H1 (cell line): ENCODE measurements around the gene DOCK10. TPM values are rescaled to one million over a fixed set of nuclear protein-coding genes. Genes with fewer than 3 reads are reported as not detected.

Experiments
- CTCF ChIA-PET: fragments of 300-600 bp; sonication (Branson Sonifier 250); formaldehyde crosslinking; loops from one replicate; lab custom pipeline; 2021; ENCODE audit not compliant: partially characterized antibody; lab: Charles Lee
- POLR2A ChIA-PET: fragments of 300-600 bp; sonication (Branson Sonifier 250); formaldehyde crosslinking; loops from one replicate; lab custom pipeline; 2021; ENCODE audit warnings: inconsistent platforms; ENCODE audit not compliant: partially characterized antibody; lab: Charles Lee
- DNase-seq, 2 experiments: peaks; one replicate each; pipeline versions ENCODE4 v3.0.0 to v3.0.0-alpha.2; 2010 to 2022; ENCODE audit warnings: low spot score in 2 of 2, low read depth in 1 of 2, mixed read lengths in 1 of 2
- FAIRE-seq: peaks from 2 replicates; lab custom pipeline; 2011; peaks lifted over from hg19 to GRCh38; lab: Jason Lieb, UNC
- H2AFZ ChIP-seq: 2 replicates; pipeline ENCODE4 v1.8.1; 2012; ENCODE audit warnings: low read length, inconsistent platforms
- H2AK5ac ChIP-seq: 2 replicates; pipeline ENCODE4 v1.6.1; 2013; ENCODE audit warnings: low read depth, low read length
- H2BK120ac ChIP-seq: replicated peaks from 2 replicates; pipeline ENCODE3; 2013; ENCODE audit warnings: low read depth, low read length, inconsistent platforms
- H2BK12ac ChIP-seq: 2 replicates; pipeline ENCODE4 v1.6.1; 2013; ENCODE audit warnings: low read depth, low read length
- H2BK15ac ChIP-seq: 2 replicates; pipeline ENCODE4 v1.6.1; 2013; ENCODE audit warnings: low read length
- H2BK20ac ChIP-seq: 2 replicates; pipeline ENCODE4 v1.6.1; 2013; ENCODE audit warnings: low read length
- H2BK5ac ChIP-seq: 2 replicates; pipeline ENCODE4 v1.6.1; 2013; ENCODE audit warnings: low read depth, low read length
- H3K14ac ChIP-seq: 2 replicates; pipeline ENCODE4 v1.6.1; 2013; ENCODE audit warnings: inconsistent platforms; ENCODE audit not compliant: insufficient read length
- H3K18ac ChIP-seq: 2 replicates; pipeline ENCODE4 v1.6.1; 2013; ENCODE audit warnings: low read length; ENCODE audit errors: extremely low read depth
- H3K23ac ChIP-seq: 2 replicates; pipeline ENCODE4 v1.6.1; 2013; ENCODE audit warnings: inconsistent platforms; ENCODE audit not compliant: insufficient read length
- H3K23me2 ChIP-seq: 2 replicates; pipeline ENCODE4 v1.6.1; 2013; ENCODE audit warnings: low read depth, low read length
- H3K27ac ChIP-seq: 2 replicates; pipeline ENCODE4 v1.6.1; 2011; ENCODE audit warnings: low read depth, low read length, inconsistent platforms
- H3K27me3 ChIP-seq, 4 experiments: replicated peaks in 1 of 4; 1 replicate in 1 of 4; 2 replicates in 3 of 4; pipeline versions ENCODE4 v1.6.1 to v1.8.1; 2011 to 2013; ENCODE audit warnings: low read length in 3 of 4, mild to moderate bottlenecking in 3 of 4, inconsistent platforms in 2 of 4, mixed read lengths in 2 of 4, moderate library complexity in 1 of 4; ENCODE audit not compliant: control insufficient read depth in 3 of 4, insufficient read depth in 3 of 4; ENCODE audit errors: extremely low read depth in 1 of 4
- H3K36me3 ChIP-seq, 4 experiments: 2 replicates each; pipeline versions ENCODE4 v1.6.1 to v1.8.1; 2011 to 2013; ENCODE audit warnings: mild to moderate bottlenecking in 4 of 4, low read length in 3 of 4, moderate library complexity in 2 of 4, control low read depth in 1 of 4, inconsistent platforms in 1 of 4; ENCODE audit not compliant: insufficient read depth in 4 of 4, control insufficient read depth in 2 of 4
- H3K4ac ChIP-seq: replicated peaks from 2 replicates; pipeline ENCODE3; 2013; ENCODE audit warnings: low read length, low read depth, mixed read lengths, inconsistent platforms; ENCODE audit not compliant: insufficient read length
- H3K4me1 ChIP-seq, 4 experiments: replicated peaks in 1 of 4; 1 replicate in 1 of 4; 2 replicates in 3 of 4; pipeline versions ENCODE4 v1.6.1 to v1.8.1; 2011 to 2013; ENCODE audit warnings: low read length in 3 of 4, inconsistent platforms in 2 of 4, mixed read lengths in 1 of 4; ENCODE audit not compliant: insufficient read depth in 4 of 4, control insufficient read depth in 3 of 4
- H3K4me2 ChIP-seq, 2 experiments: 2 replicates each; pipeline versions ENCODE4 v1.6.1 to v1.8.1; 2011 to 2013; ENCODE audit warnings: low read depth in 2 of 2, low read length in 2 of 2, control low read depth in 1 of 2, inconsistent platforms in 1 of 2, mild to moderate bottlenecking in 1 of 2; ENCODE audit not compliant: insufficient read depth in 1 of 2
- H3K4me3 ChIP-seq, 4 experiments: fragments of 200-600, 300-600 bp in 1 of 4; sonication (generic), shearing (Covaris generic), sonication (Bioruptor Twin) in 1 of 4; 2 replicates each; pipeline versions ENCODE4 v1.5.1 to v1.8.1; 2011 to 2016; ENCODE audit warnings: low read length in 4 of 4, low read depth in 3 of 4, control low read depth in 2 of 4, inconsistent platforms in 2 of 4, mild to moderate bottlenecking in 2 of 4, mixed read lengths in 1 of 4, moderate library complexity in 1 of 4; ENCODE audit not compliant: insufficient read depth in 2 of 4; ENCODE audit errors: extremely low read depth in 1 of 4
- H3K56ac ChIP-seq: replicated peaks from 2 replicates; pipeline ENCODE3; 2013; ENCODE audit warnings: low read depth, mild to moderate bottlenecking, mixed read lengths, low read length, inconsistent platforms; ENCODE audit not compliant: insufficient read length
- H3K79me1 ChIP-seq: 2 replicates; pipeline ENCODE4 v1.6.1; 2013; ENCODE audit warnings: low read depth, low read length, control low read depth
- H3K79me2 ChIP-seq, 2 experiments: 2 replicates each; pipeline versions ENCODE4 v1.6.1 to v1.8.1; 2012 to 2013; ENCODE audit warnings: low read length in 2 of 2, mild to moderate bottlenecking in 2 of 2, inconsistent platforms in 1 of 2; ENCODE audit not compliant: insufficient read depth in 2 of 2, control insufficient read depth in 1 of 2
- H3K9ac ChIP-seq, 4 experiments: replicated peaks in 1 of 4; 1 replicate in 1 of 4; 2 replicates in 3 of 4; pipeline versions ENCODE4 v1.6.1 to v1.8.1; 2011 to 2013; ENCODE audit warnings: low read depth in 3 of 4, low read length in 3 of 4, control low read depth in 2 of 4, mild to moderate bottlenecking in 2 of 4, moderate library complexity in 2 of 4, inconsistent platforms in 1 of 4; ENCODE audit errors: extremely low read depth in 1 of 4
- H3K9me3 ChIP-seq, 2 experiments: 2 replicates each; pipeline versions ENCODE4 v1.6.1 to v1.8.1; 2012 to 2013; ENCODE audit warnings: mild to moderate bottlenecking in 2 of 2, moderate library complexity in 2 of 2, control low read depth in 1 of 2, inconsistent platforms in 1 of 2, low read depth in 1 of 2, low read length in 1 of 2, mixed read lengths in 1 of 2; ENCODE audit not compliant: insufficient read depth in 2 of 2
- H4K20me1 ChIP-seq, 2 experiments: replicated peaks in 1 of 2; 2 replicates each; pipeline versions ENCODE3 to v1.8.1; 2011 to 2013; ENCODE audit warnings: inconsistent platforms in 2 of 2, low read length in 2 of 2, mild to moderate bottlenecking in 1 of 2; ENCODE audit not compliant: insufficient read depth in 2 of 2, control insufficient read depth in 1 of 2
- H4K5ac ChIP-seq: 2 replicates; pipeline ENCODE4 v1.6.1; 2013; ENCODE audit warnings: low read length, low read depth, mixed read lengths, inconsistent platforms; ENCODE audit not compliant: insufficient read length
- H4K8ac ChIP-seq: 2 replicates; pipeline ENCODE4 v1.8.0; 2013; ENCODE audit warnings: mild to moderate bottlenecking, moderate library complexity, low read length, inconsistent platforms; ENCODE audit not compliant: insufficient read depth; ENCODE audit errors: extremely low read depth
- H4K91ac ChIP-seq: replicated peaks from 2 replicates; pipeline ENCODE3; 2013; ENCODE audit warnings: low read length, mixed read lengths, inconsistent platforms; ENCODE audit not compliant: insufficient read length
- ASH2L ChIP-seq: fragments of 200-600, 300-600 bp; sonication (generic); IDR thresholded peaks from one replicate; pipeline ENCODE4 v1.7.1; 2017; ENCODE audit warnings: low read length
- CBX8 ChIP-seq: fragments of 300-800, 300-1000 bp; sonication (generic); IDR thresholded peaks from 2 replicates; pipeline ENCODE4 v1.7.1; 2016; ENCODE audit warnings: low read depth, low read length, borderline replicate concordance
- SAP30 ChIP-seq: fragments of 300-600 bp; sonication (generic); IDR thresholded peaks from 2 replicates; pipeline ENCODE4 v1.7.1; 2012; ENCODE audit warnings: low read length, moderate library complexity, mild to moderate bottlenecking, inconsistent platforms; ENCODE audit not compliant: insufficient read depth, insufficient replicate concordance
- WGBS, 2 experiments: shearing (Covaris generic) in 1 of 2; methylation state at CpG; one replicate each; pipeline versions ENCODE4 v1.1.6 to v1.1.7; 2013 to 2015; ENCODE audit warnings: low lambda C conversion rate in 2 of 2, mixed read lengths in 2 of 2, inconsistent platforms in 1 of 2, low coverage in 1 of 2, missing lambda C conversion rate in 1 of 2; ENCODE audit not compliant: insufficient replicate concordance in 2 of 2, insufficient coverage in 1 of 2, insufficient read length in 1 of 2; ENCODE audit errors: extremely low coverage in 1 of 2, missing lambda C conversion rate in 1 of 2; 5-methylcytosine and 5-hydroxymethylcytosine counted together
- polyA plus RNA-seq, 7 experiments: library from polyadenylated mRNA; depleted of rRNA in 3 of 7; stranded (reverse) in 5 of 7; unstranded in 2 of 7; fragments of >200 nt in 5 of 7; fragments of 200-250 nt in 2 of 7; gene quantifications; 1 replicate in 5 of 7; 2 replicates in 1 of 7; 4 replicates in 1 of 7; pipeline versions ENCODE4 v1.2.1 to v1.2.3, GENCODE V29; 2011 to 2013; ENCODE audit warnings: missing spikeins in 2 of 7, mixed read lengths in 2 of 7
- total RNA-seq: library from RNA; stranded (reverse); fragmentation: NEBNext Ultra II Directional; extraction: Animal tissue kit (Norgen Biotek cat#: 25700); gene quantifications from 2 replicates; pipeline ENCODE4 v1.2.1, GENCODE V29; 2021

DOCK10 gene
- total and polyA plus RNA-seq, 2 of the 8 experiments (the other 6 are each of a cell fraction or from before 2014, with no cell fraction given) = 0.33 to 1.6 TPM

GRCh38 chr2:225040856-225041206 is 1.4 kb downstream of the DOCK10 start:
- WGBS, 2 experiments = 54% methylated on average over 9 of the region's 9 CpGs; no CpG with 5 or more reads in 1 of the 2 experiments
- H4K5ac ChIP-seq = no peak overlapping the region
- no peak overlapping the region for H3K9ac ChIP-seq
- H3K36me3 ChIP-seq = no peaks in the 10 kb centered on the region; a peak in 1 of 8 replicates
- H2BK5ac ChIP-seq = no peak overlapping the region
- no peak overlapping the region for H2BK20ac ChIP-seq
- H2BK120ac ChIP-seq = no peak overlapping the region
- H3K4me3 ChIP-seq = no peak overlapping the region; a peak in 1 of 8 replicates
- no peak overlapping the region for H2BK15ac ChIP-seq
- H3K79me1 ChIP-seq = no peaks in the 10 kb centered on the region
- H4K8ac ChIP-seq = no peak overlapping the region
- ChIA-PET CTCF (interaction anchor here (1.1 to 2.9 kb wide), 3 partner anchors 25 to 618 kb away, joined by 4 to 9 read pairs (median 7); no protein-coding TSS in a partner anchor), POLR2A (interaction anchor here (0.6 kb wide), 1 partner anchor 557 kb away, joined by 5 read pairs; no protein-coding TSS in a partner anchor)
- H2AFZ ChIP-seq = no peak overlapping the region
- H3K18ac ChIP-seq = no peak overlapping the region
- H3K56ac ChIP-seq = no peak overlapping the region
- FAIRE-seq (no peak), DNase-seq (no peak)
- peaks cover 9% of the 10 kb centered on the region; the same call in 1 of the 2 replicates for H3K23me2 ChIP-seq
- H3K9me3 ChIP-seq = no peaks in the 10 kb centered on the region
- peaks cover 0 to 5% (median 2%) of the 10 kb centered on the region in 4 experiments; a peak in 2 of 7 replicates for H3K4me1 ChIP-seq
- H4K91ac ChIP-seq = no peak overlapping the region
- no peaks in the 10 kb centered on the region for H4K20me1 ChIP-seq
- H3K27ac ChIP-seq = no peak overlapping the region
- H2AK5ac ChIP-seq = no peak overlapping the region
- H3K27me3 ChIP-seq = peaks cover 30 to 40% (median 37%) of the 10 kb centered on the region in 4 experiments
- no peak overlapping the region for H3K23ac ChIP-seq
- H2BK12ac ChIP-seq = no peak overlapping the region
- no peak overlapping the region for H3K14ac ChIP-seq
- H3K4ac ChIP-seq = no peak overlapping the region
- no peaks in the 10 kb centered on the region for H3K79me2 ChIP-seq
- H3K4me2 ChIP-seq = peak overlapping the region; percentile 74 to 90; a peak in 2 of 4 replicates
- TF ChIP-seq SAP30 (no peak), ASH2L (no peak), CBX8 (no peak)
